ENCODE results near the gene RFLNA.

The RFLNA gene

DNA sequence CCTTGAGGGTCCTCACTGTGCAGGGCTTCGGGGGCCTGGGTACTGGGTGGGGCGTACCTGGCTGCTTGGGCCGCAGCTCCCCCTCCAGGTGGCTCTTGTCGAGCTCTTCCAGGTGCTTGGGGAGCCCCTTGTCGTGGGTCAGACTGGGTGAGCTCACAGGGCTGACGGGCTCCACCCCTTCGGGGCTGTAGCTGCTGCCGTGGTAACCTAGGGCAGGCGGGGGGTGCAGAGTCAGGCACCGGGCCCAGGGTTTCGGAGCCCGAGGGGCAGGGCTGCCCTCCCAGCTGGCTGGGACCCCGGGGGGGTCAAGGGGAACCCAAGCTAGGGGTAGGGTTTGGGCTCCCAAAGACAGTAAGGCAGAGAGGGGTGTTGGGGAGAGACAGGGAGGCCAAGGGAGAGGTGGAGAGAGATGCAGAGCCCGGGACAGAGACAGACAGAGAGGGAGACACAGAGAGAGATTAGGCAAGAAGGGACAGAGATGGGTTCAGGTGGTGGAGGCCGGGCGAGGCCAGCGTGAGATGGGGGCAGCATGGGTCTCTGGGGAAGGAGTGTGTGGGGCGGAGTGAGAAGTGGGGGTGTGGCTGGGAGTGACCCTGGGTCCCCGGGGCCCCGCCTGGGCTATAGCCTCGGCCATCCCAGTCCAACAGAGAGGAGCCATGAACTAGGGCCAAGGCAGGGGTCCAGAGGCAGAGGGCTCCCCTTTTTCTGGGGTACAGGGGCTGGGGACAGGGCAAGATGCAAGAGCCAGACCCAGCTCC, 40.7 kb downstream of the RFLNA start:
- DNase-seq (ENCODE audit: low read depth in 1 of 2, low spot score in 1 of 2) = no peak

DNA sequence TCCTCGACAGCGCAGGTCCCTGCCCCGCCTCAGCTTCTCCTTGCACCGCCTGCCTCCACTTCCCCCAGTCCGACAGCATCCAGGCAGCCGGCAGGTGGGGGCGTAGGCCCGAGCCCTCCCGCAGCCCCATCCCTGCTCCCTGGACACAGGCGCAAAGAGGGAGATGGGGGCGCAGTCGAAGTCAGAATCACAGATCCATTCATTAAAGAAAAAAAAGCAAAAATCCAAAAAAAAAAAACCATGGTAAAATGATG, 41.2 kb downstream of the RFLNA start:
- DNase-seq (ENCODE audit: low read depth in 1 of 2, low spot score in 1 of 2) = no peak

DNA sequence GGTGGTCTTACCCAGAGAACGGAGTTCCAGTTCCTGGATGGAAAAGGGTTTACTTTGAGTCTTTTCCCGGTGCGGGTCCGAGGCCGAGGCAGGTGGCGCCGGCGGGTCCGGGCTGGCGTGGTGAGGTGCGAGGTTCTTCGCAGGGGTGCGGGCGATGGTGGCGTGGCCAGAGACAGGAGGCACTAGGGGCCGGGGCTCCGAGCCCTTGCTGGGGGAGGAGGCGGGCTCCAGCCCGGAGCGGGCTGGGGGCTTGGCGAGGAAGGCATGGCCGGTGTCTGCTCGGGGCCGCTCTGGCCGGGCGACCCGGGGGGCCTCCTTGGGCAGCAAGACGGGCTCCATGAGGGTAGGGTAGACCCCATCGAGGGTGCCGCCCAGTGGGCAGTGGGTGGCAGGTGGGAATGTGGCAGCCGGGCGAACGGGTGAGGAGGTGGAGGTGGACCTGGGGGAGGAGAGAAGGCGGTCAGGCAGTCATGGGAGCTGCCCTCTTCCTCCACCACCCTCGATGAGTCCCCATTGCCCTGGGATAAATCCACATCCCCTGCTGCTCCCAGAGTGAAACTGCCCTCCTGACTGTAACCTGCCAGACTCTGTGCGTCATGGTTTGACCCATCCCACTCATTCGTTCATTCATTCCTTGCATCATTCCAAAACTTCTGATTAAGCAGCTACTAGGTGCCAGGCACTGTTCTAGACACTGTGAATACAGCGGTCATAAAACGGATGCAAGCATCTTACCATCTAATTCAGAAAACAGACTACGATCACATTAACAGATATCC, 42.0 kb downstream of the RFLNA start:
- DNase-seq (ENCODE audit: low read depth in 1 of 2, low spot score in 1 of 2) = no peak

DNA sequence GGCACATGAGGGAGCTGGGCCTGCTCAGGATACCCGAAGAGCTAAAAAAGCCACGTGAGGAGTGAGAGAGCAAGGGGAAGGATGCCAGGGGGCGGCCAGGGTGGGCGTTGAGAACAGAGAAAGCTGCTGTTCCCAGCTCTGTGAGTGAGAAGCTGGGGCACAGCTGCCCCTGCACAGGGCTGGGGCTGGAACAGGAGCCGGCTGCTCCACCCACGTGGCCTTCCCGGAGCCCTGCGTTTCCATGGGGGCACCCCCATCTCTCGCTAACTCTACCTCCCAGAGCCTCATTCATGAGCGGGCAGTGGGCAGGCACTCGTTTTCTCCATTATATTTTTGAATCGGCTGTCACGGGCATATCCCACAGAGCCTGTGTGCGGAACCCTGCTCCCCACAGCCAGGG, 42.7 kb downstream of the RFLNA start:
- no peak for DNase-seq (ENCODE audit: low read depth in 1 of 2, low spot score in 1 of 2)

DNA sequence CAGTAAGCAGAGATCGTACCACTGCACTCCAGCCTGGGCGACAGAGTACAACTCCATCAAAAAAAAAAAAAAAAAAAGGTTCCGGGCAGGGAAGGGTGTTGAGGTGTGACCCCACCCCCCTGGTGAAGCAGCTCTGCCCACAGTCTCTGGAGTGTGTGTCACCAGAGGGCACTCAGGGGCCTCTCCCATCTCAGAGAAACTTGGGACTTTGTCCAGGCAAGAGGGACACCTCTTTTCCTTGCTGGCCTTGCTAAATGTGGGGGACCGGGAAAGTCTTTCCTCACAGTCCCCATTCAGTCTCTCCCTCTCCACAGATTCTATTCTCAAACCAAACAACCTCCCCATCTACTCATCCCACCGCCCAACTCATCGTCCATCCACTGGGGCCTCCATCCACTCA, 43.6 kb downstream of the RFLNA start:
- DNase-seq (ENCODE audit: low read depth in 1 of 2, low spot score in 1 of 2) = no peak

DNA sequence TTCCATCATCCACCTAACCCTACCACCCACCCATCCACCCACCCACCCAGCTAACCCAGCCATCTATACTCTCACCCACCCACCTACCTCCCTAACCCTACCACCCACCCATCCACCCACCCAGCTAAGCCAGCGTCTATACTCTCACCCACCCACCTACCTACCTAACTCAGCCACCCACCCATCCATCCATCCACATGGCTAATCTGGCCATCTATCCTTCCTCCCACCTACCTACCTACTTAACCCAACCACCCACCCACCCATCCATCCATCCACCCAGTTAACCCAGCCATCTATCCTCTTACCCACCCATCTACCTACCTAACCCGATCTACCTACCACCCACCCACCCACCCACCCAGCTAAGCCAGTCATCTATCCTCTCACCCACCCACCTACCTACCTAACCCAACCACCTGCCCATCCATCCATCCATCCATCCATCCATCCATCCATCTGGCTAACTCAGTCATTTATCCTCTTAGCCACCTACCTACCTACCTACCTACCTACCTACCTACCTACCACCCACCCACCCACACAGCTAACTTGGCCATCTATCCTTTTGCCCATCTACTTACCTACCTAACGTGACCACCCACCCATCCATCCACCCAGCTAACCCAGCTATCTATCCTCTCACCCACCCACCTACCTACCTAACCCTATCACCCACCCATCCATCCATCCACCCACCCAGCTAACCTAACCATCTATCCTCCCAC, 44.1 kb downstream of the RFLNA start:
- no peak for DNase-seq (ENCODE audit: low read depth in 1 of 2, low spot score in 1 of 2)

DNA sequence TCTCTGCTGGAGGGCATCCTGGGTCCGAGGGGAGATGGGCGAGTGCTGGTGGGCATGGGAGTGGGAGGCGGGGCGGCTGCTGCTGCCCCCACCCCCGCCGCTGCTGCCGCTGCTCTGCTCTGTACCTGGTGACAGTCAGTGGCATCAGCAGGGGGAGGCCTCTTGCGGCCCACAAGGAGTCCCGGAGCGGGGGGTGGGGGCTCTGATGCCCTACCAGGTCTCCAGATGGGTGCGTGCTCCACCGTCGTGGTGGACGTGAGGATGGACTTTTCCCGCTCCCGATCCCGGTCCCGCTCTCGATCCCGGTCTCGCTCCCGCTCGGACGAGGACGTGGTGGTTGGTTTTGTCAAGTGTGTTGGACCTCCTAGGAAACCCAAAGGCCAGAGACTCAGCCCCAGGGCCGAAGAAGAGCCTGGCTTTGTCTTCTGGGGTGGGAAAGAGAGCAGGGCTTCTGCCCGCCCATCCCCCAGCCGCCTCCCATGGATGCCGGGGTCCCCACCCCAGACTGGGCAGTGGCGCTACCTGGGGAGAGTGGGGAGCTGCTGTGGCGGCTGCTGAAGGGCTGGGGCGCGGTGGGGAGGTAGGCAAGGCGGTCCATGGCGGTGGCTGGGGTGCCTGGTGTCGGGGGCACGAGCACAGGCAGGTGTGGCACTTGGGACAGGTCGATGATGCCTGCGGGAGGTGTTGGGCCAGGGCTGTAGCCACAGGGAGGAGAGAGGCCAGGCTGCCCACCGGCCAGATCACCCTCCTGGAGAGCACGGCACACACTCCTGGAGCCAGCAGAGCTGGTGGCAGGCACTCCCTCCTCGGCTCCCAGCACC, 45.4 kb downstream of the RFLNA start:
- no peak for DNase-seq (ENCODE audit: low read depth in 1 of 2, low spot score in 1 of 2)

DNA sequence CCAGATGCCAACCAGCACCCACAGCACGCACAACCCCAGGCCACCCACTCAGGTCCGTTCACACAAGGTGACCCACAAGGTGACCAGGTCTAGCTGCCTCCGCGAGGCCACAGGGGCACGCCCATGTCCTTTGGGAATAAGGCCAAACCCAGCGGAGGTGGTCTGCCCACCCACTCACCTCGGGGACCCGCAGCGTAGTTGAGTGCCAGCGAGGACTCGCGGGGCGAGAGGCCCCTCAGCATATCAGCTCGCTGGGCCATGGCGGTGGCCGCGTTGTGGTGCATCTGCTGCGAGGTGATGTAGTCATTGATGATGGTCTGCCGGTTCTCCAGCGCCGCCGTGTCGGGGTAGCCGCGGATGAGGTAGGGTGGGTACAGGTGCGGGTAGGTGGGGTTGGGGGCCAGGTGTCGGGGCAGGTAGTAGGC, 46.8 kb downstream of the RFLNA start:
- DNase-seq (ENCODE audit: low read depth in 1 of 2, low spot score in 1 of 2) = no peak

DNA sequence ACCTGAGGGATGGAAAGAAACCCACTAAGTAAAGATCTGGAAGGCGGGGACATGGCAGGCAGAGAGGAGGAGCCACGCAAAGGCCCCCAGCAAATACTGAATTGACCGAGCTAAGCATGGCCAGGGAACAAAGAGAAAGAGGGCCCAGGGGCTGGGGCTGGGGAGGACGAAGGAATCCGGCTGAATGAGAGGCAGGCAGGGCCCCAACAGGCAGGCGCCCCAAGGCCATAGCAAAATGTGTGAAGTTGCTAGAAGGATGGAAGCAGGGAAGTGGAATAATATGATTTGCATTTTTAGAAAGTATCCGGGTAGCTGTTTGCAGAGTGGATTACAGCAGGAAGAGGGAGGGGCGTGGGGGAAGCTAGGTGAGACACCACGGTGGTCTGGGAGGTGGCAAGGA, 49.1 kb downstream of the RFLNA start:
- DNase-seq (ENCODE audit: low read depth in 1 of 2, low spot score in 1 of 2) = no peak

DNA sequence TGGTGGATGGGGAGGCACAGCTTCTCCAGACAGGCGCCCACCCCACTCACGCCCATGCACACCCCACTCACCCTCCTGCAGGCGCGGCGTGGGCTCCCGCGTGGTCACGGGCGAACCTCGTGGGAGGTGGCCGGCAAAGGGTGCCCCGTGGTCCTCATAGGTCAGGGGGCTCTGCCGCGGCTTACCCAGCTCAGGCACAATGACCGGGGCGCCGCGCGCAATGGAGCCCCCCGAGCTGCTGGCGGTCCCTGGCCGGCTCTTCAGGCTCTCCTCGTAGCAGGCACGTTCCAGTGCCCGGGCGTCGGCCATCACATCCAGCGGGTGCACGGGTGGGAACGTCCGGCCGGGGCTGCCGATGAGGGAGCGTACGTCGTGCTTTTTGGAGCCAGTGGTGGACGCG, 49.6 kb downstream of the RFLNA start:
- DNase-seq (ENCODE audit: low read depth in 1 of 2, low spot score in 1 of 2) = no peak

DNA sequence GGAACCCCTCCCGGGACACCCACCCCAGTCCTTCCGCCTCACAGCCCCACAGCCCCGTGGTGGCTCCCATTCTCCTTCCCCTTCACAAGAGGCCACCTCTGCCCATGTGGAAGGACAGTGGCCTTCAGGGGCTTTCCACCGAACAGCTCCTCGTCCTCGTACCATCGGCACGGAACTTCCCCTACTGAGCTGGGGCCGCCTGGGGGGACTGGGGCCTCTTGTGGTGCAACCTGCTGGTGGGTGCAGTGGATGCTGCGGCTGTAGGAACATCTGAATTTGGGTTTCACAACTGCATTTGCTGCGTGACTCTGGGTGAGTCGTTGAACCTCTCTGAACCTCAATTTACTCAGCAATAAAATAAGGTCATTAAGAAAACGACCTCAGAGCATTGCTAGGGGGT, 50.9 kb downstream of the RFLNA start:
- no peak for DNase-seq (ENCODE audit: low read depth in 1 of 2, low spot score in 1 of 2)

DNA sequence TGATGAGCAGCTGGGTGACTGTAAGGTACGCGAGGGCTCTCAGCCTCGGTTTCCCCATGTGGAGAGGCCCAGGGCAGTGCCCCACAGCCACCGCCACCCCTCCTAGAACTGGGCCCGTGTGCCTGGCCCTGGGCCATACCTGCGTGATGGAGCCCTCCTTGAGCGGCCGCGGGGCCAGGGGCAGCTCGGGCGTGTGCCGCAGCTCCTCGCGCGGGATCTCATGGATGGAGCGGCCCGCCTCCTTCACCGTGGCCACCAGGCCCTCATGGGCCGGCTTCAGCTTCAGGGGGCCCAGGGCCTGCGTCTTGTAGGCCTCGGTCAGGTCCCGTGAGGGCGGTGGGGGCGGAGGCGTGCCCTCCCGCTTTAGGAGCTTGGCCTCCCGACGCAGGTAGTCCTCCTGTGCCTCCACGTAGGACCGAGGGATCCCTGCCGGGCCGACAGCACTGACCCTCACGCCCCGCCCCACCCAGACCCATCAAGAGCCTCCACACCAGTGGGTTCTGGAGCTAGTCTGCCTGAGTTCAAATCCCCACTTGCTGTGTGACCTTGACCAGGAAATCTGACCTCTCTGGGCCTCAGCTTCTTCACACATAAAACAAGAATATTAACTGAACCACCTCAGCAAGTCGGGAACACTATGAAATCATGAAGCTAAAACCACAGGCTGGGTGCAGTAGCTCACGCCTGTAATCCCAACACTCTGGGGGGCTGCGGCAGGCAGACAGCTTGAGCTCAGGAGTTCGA, 51.7 kb downstream of the RFLNA start:
- no peak for DNase-seq (ENCODE audit: low read depth in 1 of 2, low spot score in 1 of 2)

DNA sequence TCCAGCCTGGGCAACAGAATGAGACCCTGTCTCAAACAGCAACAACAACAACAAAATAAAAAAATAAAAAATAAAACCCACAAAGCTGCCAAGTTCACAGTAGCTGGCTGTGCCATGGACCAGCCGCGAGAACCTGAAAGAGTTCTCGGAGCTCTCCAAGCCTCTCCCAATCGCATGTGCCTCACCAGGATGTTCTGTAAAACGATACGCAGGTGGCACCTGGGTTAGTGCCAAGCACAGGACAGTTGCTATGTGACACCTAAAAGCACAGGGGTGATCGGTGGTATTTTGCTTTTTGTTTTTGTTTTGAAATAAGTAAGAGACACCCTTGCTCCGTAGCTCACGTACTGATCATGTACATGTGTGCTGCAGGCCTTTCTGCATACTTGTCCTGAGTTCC, 52.4 kb downstream of the RFLNA start:
- no peak for DNase-seq (ENCODE audit: low read depth in 1 of 2, low spot score in 1 of 2)

DNA sequence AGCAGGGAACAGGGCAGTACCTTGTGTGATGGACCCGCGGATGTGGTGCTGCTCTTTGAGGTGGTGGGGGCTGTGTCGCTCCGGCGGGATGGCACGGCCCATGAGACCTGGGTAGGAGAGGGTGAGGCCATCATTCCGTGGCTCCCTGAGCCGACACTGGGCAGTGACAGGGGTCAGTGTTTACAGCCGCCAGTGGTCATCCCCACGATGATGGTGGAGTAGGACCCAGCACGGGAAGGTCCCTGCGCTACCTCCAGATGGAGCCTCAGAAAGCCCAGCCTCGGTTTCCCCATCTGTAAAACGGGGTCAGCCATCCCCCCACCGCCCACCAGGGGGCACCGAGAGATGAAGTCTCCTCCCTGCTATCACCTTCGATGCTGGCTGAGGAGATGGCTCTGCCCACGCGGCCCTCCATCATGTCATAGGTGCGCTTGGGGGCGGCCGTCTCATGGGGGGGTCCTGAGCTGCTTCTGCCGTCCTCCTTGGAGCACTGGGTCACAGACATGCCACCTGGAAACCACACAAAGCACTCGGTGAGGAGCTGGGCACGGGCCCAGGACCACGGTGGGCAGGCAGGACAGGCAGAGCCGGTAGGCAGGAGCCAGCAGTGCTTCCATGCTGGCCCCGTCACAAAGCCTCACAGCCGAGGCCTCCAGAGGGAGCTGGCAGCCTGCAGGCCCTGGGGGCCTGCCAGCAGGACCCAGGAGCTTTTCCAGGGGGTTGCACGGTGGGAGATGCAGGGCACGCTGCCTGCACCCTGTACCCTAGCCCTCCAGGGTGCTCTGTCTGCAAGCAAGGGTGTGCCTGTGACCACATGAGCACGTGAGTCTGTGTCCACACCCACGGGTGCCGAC, 53.1 kb downstream of the RFLNA start:
- peak in 1 of 2 donors; percentile 26 for DNase-seq (ENCODE audit: low read depth in 1 of 2, low spot score in 1 of 2)

DNA sequence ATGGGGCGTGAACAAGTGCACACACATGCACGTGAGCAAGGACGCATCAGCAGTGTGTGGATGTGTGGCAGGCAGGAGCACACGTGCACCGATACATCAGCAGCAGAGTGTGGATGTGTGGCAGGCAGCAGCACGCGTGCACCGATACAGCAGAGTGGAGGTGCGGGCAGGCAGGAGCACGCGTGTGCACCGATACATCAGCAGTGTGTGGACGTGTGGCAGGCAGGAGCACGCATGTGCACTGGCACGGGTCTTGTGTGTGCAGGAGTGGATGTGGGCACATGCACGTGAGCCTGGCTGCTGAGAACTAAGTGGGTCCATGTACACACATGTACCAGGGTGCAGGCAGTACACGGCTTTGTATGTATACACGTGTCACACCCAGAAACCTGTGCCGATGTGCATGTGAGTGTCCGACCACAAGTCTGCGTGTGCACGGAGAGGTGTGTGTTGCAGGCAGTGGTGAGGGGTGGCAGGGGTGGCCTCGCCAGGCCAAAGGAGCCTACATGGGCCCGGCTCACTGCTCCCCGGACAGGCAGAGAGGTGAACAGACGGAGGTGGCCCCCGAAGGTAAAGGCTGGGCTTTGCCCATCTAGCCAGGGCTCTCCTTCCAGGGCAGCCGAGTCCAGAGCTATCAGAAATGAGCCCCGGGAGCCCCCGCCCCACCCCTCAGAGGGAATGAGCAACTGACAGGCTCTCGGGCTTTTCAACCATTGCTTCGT, 53.9 kb downstream of the RFLNA start:
- DNase-seq (ENCODE audit: low read depth in 1 of 2, low spot score in 1 of 2) = no peak

DNA sequence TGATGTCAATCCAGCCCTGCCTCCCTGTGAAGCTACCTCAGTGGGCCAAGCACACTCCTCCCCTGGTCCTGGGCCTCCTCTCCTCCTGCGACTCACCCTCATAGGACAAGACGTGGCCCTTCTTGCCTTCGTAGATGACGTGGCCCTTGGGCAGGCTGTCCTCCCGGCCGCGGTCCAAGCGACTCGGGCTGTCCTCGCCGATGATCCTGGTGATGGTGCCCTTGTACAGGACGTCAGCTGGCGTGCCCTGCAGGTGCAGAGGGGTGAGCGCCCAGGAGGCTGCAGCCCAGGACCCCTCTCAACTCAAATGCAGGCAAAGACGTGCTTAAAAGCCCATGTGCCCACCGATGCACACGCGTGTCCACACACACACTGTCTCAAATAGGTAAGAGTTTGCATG, 55.6 kb downstream of the RFLNA start:
- no peak for DNase-seq (ENCODE audit: low read depth in 1 of 2, low spot score in 1 of 2)

DNA sequence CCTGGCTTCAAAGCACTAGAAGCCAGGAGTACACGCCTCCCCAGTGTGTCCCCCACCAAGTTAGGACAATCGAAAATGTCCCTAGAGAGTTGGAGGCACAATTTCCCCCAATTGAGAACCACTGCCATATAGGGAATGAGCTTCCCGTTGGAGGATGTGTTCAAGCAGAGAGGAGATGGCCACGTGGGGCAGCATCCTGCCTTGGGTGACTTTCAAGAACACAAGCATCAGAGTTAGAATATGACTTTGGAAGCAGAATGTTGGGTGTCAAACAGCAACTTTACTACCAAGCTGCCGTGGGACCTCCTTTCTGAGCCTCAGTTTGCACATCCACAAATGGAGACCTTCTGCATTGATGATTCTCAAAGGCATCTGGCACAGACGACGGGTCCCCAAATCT, 56.5 kb downstream of the RFLNA start:
- DNase-seq (ENCODE audit: low read depth in 1 of 2, low spot score in 1 of 2) = no peak

DNA sequence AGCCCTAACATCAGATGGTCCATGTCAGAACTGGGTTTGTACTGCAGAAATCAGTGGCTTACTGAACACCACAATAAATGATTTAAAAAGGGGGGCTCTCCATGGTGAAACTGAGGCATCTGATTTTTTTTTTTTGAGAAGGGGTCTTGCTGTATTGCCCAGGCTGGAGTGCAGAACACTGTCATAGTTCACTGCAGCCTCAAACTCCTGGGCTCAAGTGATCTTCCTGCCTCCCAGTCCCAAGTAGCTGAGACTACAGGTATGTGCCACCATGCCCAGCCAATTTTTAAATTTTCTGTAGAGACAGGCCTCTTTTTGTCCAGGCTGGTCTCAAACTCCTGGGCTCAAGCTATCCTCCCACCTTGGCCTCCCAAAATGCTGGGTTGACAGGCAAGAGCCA, 57.4 kb downstream of the RFLNA start:
- DNase-seq (ENCODE audit: low read depth in 1 of 2, low spot score in 1 of 2) = no peak

DNA sequence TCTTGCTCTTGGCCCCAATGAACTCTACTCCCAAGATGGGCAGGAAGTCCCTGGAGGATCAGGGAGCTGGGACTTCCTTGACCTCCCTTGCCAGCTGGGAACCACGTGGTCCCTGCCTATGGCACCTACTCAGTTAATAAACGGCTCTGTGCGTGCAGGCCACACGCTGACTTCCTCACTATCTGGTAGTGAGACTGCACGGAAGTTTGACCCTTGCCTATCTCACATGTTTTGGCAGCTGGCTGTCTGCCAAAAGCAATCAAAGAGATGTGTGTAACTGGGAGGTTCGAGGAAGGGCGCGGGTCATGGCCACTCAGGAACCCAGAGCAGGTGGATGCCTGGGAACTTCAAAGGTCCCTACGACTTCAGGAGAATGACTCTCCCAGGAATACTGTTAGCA, 57.9 kb downstream of the RFLNA start:
- no peak for DNase-seq (ENCODE audit: low read depth in 1 of 2, low spot score in 1 of 2)

Data from stimulated activated CD4-positive, alpha-beta T cell treated with anti-CD3 and anti-CD28 coated beads, Interleukin-15, amount 100 ng/mL, for 1 hour (primary cell).